Astrocyte (in vitro differentiated cells and primary cell): ENCODE results near the gene PDE11A. TPM values are rescaled to one million over a fixed set of nuclear protein-coding genes. Genes with fewer than 3 reads are reported as not detected.

Experiments
- DNase-seq: peaks from one replicate; pipeline ENCODE4 v3.0.0-alpha.2; 2010; ENCODE audit warnings: low read depth
- FAIRE-seq: peaks from 2 replicates; lab custom pipeline; 2011; peaks lifted over from hg19 to GRCh38; lab: Jason Lieb, UNC
- H2AFZ ChIP-seq: 2 replicates; pipeline ENCODE4 v1.6.0; 2012; ENCODE audit warnings: low read depth, low read length, inconsistent platforms
- H3K27ac ChIP-seq: 2 replicates; pipeline ENCODE4 v1.5.1; 2011; ENCODE audit warnings: low read depth, low read length, inconsistent platforms
- H3K27me3 ChIP-seq: 2 replicates; pipeline ENCODE4 v1.6.0; 2011; ENCODE audit warnings: low read length, inconsistent platforms; ENCODE audit not compliant: insufficient read depth
- H3K36me3 ChIP-seq: 2 replicates; pipeline ENCODE4 v1.5.1; 2011; ENCODE audit warnings: low read length, inconsistent platforms; ENCODE audit not compliant: insufficient read depth
- H3K4me1 ChIP-seq: 2 replicates; pipeline ENCODE4 v1.5.1; 2011; ENCODE audit warnings: low read length, inconsistent platforms; ENCODE audit not compliant: insufficient read depth
- H3K4me2 ChIP-seq: 2 replicates; pipeline ENCODE4 v1.6.0; 2012; ENCODE audit warnings: low read length, inconsistent platforms
- H3K4me3 ChIP-seq: 2 replicates; pipeline ENCODE4 v1.5.1; 2011; ENCODE audit warnings: low read depth, mild to moderate bottlenecking, low read length, inconsistent platforms; ENCODE audit not compliant: insufficient read depth
- H3K79me2 ChIP-seq: 2 replicates; pipeline ENCODE4 v1.6.0; 2012; ENCODE audit warnings: mild to moderate bottlenecking, low read length, inconsistent platforms; ENCODE audit not compliant: insufficient read depth
- H3K9ac ChIP-seq: 2 replicates; pipeline ENCODE4 v1.6.0; 2012; ENCODE audit warnings: mild to moderate bottlenecking, low read length, inconsistent platforms
- H3K9me3 ChIP-seq: 2 replicates; pipeline ENCODE4 v1.5.1; 2012; ENCODE audit warnings: low read depth, mild to moderate bottlenecking, low read length, inconsistent platforms; ENCODE audit not compliant: insufficient read depth
- H4K20me1 ChIP-seq: 2 replicates; pipeline ENCODE4 v1.6.0; 2012; ENCODE audit warnings: low read length, inconsistent platforms; ENCODE audit not compliant: insufficient read depth
- H3K27ac Mint-ChIP-seq: one replicate; pipeline ENCODE4 v1.8.0; 2021; ENCODE audit warnings: mild to moderate bottlenecking, mixed read lengths; ENCODE audit not compliant: unreplicated experiment
- H3K27me3 Mint-ChIP-seq: one replicate; pipeline ENCODE4 v1.8.0; 2021; ENCODE audit warnings: low read depth, mixed read lengths; ENCODE audit not compliant: unreplicated experiment
- H3K36me3 Mint-ChIP-seq: one replicate; pipeline ENCODE4 v1.8.0; 2021; ENCODE audit warnings: low read depth, mixed read lengths; ENCODE audit not compliant: unreplicated experiment
- H3K4me1 Mint-ChIP-seq: one replicate; pipeline ENCODE4 v1.8.0; 2021; ENCODE audit warnings: low read depth, mixed read lengths; ENCODE audit not compliant: unreplicated experiment
- H3K4me3 Mint-ChIP-seq: one replicate; pipeline ENCODE4 v1.8.0; 2021; ENCODE audit warnings: mild to moderate bottlenecking, moderate library complexity, mixed read lengths; ENCODE audit not compliant: unreplicated experiment
- H3K9me3 Mint-ChIP-seq: one replicate; pipeline ENCODE4 v1.8.0; 2021; ENCODE audit warnings: mild to moderate bottlenecking, mixed read lengths; ENCODE audit not compliant: unreplicated experiment
- CTCF ChIP-seq: IDR thresholded peaks from 2 replicates; pipeline ENCODE4 v1.5.1; 2011; ENCODE audit warnings: low read depth, mild to moderate bottlenecking, inconsistent platforms, low read length, moderate library complexity; ENCODE audit not compliant: insufficient read depth
- EZH2 ChIP-seq: IDR thresholded peaks from 2 replicates; pipeline ENCODE4 v1.6.1; 2012; ENCODE audit warnings: mild to moderate bottlenecking, low read length, inconsistent platforms; ENCODE audit not compliant: insufficient read depth
- total RNA-seq: library from RNA; stranded (reverse); gene quantifications from 2 replicates; pipeline ENCODE4 v1.2.1, GENCODE V29; 2021

PDE11A gene
- total RNA-seq, 1 donor from 2014 or later = 0.45 TPM

DNA sequence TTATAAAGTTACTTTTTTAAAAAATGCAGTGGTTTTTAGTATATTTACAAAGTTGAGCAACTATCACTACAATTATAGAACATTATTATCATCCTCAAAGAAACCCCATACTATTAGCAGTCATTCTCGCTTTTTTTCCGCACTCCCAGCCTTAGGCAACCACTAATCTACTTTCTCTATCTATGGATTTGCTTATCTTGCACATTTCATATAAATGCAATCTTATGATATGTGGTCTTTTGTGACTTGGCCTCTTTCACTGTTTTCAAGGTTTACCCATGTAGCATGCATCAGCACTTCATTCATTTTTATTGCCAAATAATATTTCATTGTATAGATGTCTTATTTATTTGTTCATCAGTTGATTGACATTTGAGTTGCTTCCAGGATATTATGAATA, 406.6 kb downstream of the PDE11A start:
- no peak for DNase-seq
- H3K9ac ChIP-seq = no peak overlapping the region
- Mint-ChIP-seq H3K36me3 (no peaks in the 10 kb centered on the region), H3K4me1 (peaks cover 5% of the 10 kb centered on the region), H3K27me3 (peaks cover 8% of the 10 kb centered on the region), H3K9me3 (no peaks in the 10 kb centered on the region), H3K4me3 (no peak overlapping the region), H3K27ac (no peak overlapping the region)
- no peak overlapping the region for H3K4me2 ChIP-seq
- H3K27me3 ChIP-seq = no peaks in the 10 kb centered on the region
- H3K36me3 ChIP-seq = no peaks in the 10 kb centered on the region
- H2AFZ ChIP-seq = no peak overlapping the region
- no peaks in the 10 kb centered on the region for H4K20me1 ChIP-seq
- no peaks in the 10 kb centered on the region for H3K4me1 ChIP-seq
- no peak for FAIRE-seq
- no peaks in the 10 kb centered on the region for H3K79me2 ChIP-seq
- no peaks in the 10 kb centered on the region for H3K9me3 ChIP-seq
- no peak overlapping the region for H3K27ac ChIP-seq
- no peak overlapping the region for H3K4me3 ChIP-seq
- no peak for TF ChIP-seq CTCF
- TF ChIP-seq EZH2 = no peak

- DNase-seq (no peak), FAIRE-seq (no peak)
- Mint-ChIP-seq H3K4me1 (peaks cover 2% of the 10 kb centered on the region), H3K9me3 (no peaks in the 10 kb centered on the region), H3K36me3 (no peaks in the 10 kb centered on the region), H3K27ac (no peak overlapping the region), H3K27me3 (peaks cover 12% of the 10 kb centered on the region), H3K4me3 (no peak overlapping the region)
- H3K36me3 ChIP-seq = no peaks in the 10 kb centered on the region
- H3K27ac ChIP-seq = no peak overlapping the region
- no peak overlapping the region for H3K9ac ChIP-seq
- no peaks in the 10 kb centered on the region for H4K20me1 ChIP-seq
- H3K27me3 ChIP-seq = no peaks in the 10 kb centered on the region
- no peak overlapping the region for H2AFZ ChIP-seq
- no peaks in the 10 kb centered on the region for H3K4me1 ChIP-seq
- no peaks in the 10 kb centered on the region for H3K79me2 ChIP-seq
- TF ChIP-seq EZH2 (no peak), CTCF (no peak)
- no peak overlapping the region for H3K4me3 ChIP-seq
- H3K9me3 ChIP-seq = no peaks in the 10 kb centered on the region
- no peak overlapping the region for H3K4me2 ChIP-seq
Measured at GRCh38 chr2:177665328-177665727, 407.2 kb downstream of the PDE11A start.

DNA sequence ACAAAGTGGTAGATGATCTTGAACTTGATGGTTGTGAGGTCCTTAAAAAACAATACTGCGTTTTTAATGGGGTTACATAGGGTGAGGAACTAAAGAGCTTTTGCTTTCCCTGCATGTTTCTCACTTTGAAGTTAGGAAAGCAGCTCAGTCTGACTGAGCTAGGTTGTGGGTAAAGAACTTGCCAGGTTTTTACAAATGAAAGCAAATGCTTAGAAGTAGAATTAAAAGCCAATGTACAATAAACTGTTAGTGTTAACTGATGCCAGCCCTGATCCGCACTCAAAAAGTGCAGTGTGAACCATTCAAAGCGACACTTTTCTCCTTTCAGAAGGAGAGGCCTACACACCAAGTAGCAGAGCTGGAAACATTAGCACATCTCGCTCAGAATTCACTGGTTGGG, 409.7 kb downstream of the PDE11A start:
- Histone ChIP-seq H3K9me3 (no peaks in the 10 kb centered on the region), H3K27me3 (no peaks in the 10 kb centered on the region), H3K4me3 (no peak overlapping the region), H3K4me2 (no peak overlapping the region), H3K9ac (no peak overlapping the region), H3K79me2 (no peaks in the 10 kb centered on the region), H3K36me3 (no peaks in the 10 kb centered on the region), H2AFZ (no peak overlapping the region), H4K20me1 (no peaks in the 10 kb centered on the region), H3K4me1 (no peaks in the 10 kb centered on the region), H3K27ac (no peak overlapping the region)
- TF ChIP-seq CTCF = no peak
- no peak for TF ChIP-seq EZH2
- H3K4me1 Mint-ChIP-seq = peaks cover 2% of the 10 kb centered on the region
- FAIRE-seq (no peak), DNase-seq (no peak)
- no peaks in the 10 kb centered on the region for H3K36me3 Mint-ChIP-seq
- no peak overlapping the region for H3K27ac Mint-ChIP-seq
- H3K4me3 Mint-ChIP-seq = no peak overlapping the region
- H3K27me3 Mint-ChIP-seq = peaks cover 19% of the 10 kb centered on the region
- no peaks in the 10 kb centered on the region for H3K9me3 Mint-ChIP-seq
